WI38 (cell line): ENCODE measurements around the gene FAM167B.

Experiments used
- H3K4me3 ChIP-seq: 2 replicates; pipeline ENCODE4 v1.5.1; 2011; ENCODE audit warnings: low read depth, mild to moderate bottlenecking, control low read depth, low read length
- TF ChIP-seq, protein P1 (sequence below): IDR thresholded peaks from 2 replicates; pipeline ENCODE4 v1.5.1; 2012; ENCODE audit warnings: low read depth, mild to moderate bottlenecking, control low read depth, low read length

Gene FAM167B

GRCh38 chr1:32266921-32267591, 20.0 kb downstream of the FAM167B start:
- H3K4me3 ChIP-seq: no peak overlapping the region
- TF ChIP-seq, protein P1, sequence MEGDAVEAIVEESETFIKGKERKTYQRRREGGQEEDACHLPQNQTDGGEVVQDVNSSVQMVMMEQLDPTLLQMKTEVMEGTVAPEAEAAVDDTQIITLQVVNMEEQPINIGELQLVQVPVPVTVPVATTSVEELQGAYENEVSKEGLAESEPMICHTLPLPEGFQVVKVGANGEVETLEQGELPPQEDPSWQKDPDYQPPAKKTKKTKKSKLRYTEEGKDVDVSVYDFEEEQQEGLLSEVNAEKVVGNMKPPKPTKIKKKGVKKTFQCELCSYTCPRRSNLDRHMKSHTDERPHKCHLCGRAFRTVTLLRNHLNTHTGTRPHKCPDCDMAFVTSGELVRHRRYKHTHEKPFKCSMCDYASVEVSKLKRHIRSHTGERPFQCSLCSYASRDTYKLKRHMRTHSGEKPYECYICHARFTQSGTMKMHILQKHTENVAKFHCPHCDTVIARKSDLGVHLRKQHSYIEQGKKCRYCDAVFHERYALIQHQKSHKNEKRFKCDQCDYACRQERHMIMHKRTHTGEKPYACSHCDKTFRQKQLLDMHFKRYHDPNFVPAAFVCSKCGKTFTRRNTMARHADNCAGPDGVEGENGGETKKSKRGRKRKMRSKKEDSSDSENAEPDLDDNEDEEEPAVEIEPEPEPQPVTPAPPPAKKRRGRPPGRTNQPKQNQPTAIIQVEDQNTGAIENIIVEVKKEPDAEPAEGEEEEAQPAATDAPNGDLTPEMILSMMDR: no peak

- no peak overlapping the region for H3K4me3 ChIP-seq
- TF ChIP-seq, protein P1: no peak
These were observed 22.7 kb downstream of the FAM167B start for GRCh38 chr1:32269744-32270143.

- H3K4me3 ChIP-seq: no peak overlapping the region
- TF ChIP-seq, protein P1: no peak
These were observed 25.8 kb downstream of the FAM167B start for GRCh38 chr1:32272557-32273390.

GRCh38 chr1:32273391-32274208, 26.6 kb downstream of the FAM167B start:
- TF ChIP-seq, protein P1: no peak
- H3K4me3 ChIP-seq: no peak overlapping the region

DNA sequence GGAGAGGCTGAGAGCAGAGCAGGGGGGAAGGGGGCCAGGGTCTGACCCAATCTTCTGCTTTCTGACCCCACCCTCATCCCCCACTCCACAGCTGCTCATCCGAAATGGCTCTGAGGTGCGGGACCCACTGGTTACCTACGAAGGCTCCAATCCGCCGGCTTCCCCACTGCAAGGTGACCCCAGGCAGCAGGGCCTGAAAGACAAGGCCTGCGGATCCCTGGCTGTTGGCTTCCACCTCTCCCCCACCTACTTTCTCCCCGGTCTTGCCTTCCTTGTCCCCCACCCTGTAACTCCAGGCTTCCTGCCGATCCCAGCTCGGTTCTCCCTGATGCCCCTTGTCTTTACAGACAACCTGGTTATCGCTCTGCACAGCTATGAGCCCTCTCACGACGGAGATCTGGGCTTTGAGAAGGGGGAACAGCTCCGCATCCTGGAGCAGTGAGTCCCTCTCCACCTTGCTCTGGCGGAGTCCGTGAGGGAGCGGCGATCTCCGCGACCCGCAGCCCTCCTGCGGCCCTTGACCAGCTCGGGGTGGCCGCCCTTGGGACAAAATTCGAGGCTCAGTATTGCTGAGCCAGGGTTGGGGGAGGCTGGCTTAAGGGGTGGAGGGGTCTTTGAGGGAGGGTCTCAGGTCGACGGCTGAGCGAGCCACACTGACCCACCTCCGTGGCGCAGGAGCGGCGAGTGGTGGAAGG, 27.8 kb downstream of the FAM167B start:
- TF ChIP-seq, protein P1: no peak
- no peak overlapping the region for H3K4me3 ChIP-seq

DNA sequence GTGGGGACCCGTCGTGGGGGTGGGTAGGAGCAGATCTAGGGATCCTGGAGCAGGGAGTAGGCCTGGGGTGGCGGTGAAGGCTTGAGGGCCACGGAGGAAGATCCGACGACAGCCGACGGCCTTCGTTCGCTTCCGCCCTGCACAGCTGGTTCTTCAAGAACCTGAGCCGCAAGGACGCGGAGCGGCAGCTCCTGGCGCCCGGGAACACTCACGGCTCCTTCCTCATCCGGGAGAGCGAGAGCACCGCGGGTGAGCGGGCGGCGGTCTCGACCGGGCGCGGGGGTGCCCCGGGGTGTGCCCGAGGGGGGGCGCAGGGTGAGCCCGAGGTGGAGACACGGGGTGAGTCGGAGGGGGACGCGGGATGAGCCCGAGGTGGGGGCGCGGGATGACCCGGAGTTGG, 28.4 kb downstream of the FAM167B start:
- TF ChIP-seq, protein P1: no peak
- H3K4me3 ChIP-seq: no peak overlapping the region
